ENCODE measurements around the gene PCNA.

Gene PCNA

DNA sequence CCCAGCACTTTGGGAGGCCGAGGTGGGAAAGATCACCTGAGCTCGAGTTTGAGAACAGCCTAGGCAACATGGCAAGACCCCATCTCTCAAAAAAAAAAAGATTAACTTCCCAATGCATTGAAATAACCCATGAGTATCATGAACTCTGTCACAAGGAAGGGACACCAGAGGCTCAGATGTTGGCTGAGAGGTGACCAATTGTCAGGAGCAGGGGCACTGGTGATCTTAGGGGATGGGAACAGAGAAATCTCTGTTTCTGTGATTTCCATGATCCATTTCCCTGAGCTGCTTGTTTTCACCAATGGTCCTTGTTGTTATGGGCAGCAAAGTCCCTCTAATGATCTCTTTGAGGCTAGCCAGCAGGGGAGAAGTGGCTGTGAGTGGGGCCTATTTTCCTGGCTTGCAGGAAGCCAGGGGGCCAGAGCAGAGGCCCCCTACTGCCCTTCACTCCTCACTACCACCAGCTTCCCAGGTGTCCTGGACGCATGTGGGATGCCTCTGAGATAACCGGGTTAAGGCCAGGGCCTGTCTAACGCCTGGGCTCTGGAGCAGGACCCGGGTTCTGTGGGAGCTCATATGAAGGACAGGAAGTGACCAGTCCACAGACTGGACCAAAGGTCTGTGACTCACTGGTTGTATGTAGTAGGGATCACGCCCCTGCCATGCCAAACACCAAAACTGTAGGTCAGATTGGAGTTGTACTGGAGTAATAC lies 54.4 kb downstream of the PCNA start:
- TF ChIP-seq, protein P1, sequence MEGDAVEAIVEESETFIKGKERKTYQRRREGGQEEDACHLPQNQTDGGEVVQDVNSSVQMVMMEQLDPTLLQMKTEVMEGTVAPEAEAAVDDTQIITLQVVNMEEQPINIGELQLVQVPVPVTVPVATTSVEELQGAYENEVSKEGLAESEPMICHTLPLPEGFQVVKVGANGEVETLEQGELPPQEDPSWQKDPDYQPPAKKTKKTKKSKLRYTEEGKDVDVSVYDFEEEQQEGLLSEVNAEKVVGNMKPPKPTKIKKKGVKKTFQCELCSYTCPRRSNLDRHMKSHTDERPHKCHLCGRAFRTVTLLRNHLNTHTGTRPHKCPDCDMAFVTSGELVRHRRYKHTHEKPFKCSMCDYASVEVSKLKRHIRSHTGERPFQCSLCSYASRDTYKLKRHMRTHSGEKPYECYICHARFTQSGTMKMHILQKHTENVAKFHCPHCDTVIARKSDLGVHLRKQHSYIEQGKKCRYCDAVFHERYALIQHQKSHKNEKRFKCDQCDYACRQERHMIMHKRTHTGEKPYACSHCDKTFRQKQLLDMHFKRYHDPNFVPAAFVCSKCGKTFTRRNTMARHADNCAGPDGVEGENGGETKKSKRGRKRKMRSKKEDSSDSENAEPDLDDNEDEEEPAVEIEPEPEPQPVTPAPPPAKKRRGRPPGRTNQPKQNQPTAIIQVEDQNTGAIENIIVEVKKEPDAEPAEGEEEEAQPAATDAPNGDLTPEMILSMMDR (IDR thresholded peaks at IDR 0.05), result no peak
- no peak for TF ChIP-seq ZFX (IDR thresholded peaks at IDR 0.05; ENCODE audit: borderline replicate concordance)
- H3K27ac ChIP-seq, result no peak overlapping the region

All from 22Rv1 (cell line).